Measurements from ENCODE around the gene ALX4.

The ALX4 gene

DNA sequence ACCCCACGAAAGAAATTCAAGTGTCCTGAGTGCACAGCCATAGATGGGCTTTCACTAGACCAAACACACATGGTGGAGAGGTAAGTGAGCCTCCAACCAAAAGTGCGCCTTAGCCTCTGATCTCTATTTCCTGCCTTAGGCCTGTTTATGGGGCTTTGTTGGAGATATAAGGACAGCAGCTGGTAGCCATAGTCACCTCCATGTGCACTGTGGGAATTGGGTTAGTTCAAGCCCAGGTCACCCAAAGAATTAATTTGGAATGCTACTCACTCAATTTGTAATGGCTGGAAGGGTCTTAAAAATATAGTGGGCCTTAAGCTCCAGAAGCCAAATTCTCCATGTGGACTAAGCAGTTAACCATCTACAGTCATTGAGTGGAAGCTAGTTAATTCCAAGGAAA lies 73.6 kb downstream of the ALX4 start:
- H3K4me1 Mint-ChIP-seq = no peaks in the 10 kb centered on the region
- DNase-seq (no peak), ATAC-seq (no peak)
- H3K27ac Mint-ChIP-seq = no peak overlapping the region
- no peaks in the 10 kb centered on the region for H3K9me3 Mint-ChIP-seq
- H3K27me3 Mint-ChIP-seq = no peaks in the 10 kb centered on the region
- no peak overlapping the region for H3K4me3 Mint-ChIP-seq

DNA sequence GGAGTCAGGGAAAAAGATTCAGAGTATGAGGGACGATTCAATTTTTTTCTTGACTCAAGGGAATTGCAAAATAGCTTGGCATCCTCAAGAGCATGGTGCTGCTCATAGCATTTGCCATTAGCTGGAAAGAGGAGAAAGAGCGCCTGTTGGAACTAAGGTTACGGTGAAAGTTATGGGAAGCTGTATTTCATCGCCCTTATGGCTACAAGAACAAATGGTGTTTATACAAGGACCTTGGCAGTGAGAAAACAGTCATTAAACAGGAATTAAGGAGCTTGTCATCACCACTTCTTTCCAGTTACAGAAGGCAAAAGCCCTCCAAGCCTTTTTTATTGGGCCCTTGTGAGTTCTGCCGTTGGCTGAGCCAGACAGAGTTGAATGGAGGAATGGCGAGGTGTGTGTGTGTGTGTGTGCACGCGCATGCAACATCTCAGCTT lies 74.2 kb downstream of the ALX4 start:
- Mint-ChIP-seq H3K4me1 (no peaks in the 10 kb centered on the region), H3K9me3 (no peaks in the 10 kb centered on the region), H3K27ac (no peak overlapping the region), H3K4me3 (no peak overlapping the region), H3K27me3 (no peaks in the 10 kb centered on the region)
- ATAC-seq (no peak), DNase-seq (no peak)

DNA sequence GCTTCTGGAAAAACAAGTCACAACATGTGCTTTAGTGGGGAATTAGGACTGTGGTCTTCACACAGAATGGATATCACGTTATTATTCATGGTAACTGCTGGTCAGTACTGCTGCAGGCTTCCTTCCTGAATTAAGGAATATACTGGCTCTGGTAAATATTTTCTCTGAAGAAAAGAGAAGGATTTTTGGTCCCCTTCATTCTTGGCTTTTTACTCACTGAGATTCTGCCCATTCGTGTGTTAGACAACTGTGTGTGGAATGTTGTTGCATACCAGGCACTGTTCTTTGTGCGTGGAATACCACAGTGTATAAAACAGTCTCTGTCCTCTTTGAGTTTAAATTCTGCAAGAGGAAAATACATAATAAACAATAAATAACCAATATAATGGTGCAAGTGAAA lies 80.3 kb downstream of the ALX4 start:
- H3K4me3 Mint-ChIP-seq = no peak overlapping the region
- DNase-seq = no peak
- H3K4me1 Mint-ChIP-seq = peaks cover 5% of the 10 kb centered on the region
- H3K27me3 Mint-ChIP-seq = no peaks in the 10 kb centered on the region
- no peaks in the 10 kb centered on the region for H3K9me3 Mint-ChIP-seq
- no peak for ATAC-seq
- H3K27ac Mint-ChIP-seq = no peak overlapping the region

DNA sequence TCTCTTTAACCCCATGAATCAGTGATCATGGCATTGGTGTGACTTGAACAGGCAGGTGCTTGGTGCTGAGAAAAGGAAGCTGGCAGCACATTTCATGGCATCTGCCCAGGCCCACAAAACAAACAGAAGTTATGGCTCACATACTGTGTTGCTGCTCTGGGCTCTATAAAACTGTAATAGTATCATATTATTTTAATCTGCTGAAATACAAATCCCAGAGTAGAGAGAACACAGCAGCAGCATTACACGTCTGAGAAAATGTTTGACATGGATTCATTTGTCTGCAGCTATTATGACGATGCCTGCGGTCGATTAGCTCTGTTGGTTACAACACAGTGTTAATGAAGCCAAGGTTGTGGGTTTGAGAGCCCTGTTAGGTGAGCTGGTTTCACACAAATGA lies 80.8 kb downstream of the ALX4 start:
- H3K27me3 Mint-ChIP-seq = no peaks in the 10 kb centered on the region
- H3K9me3 Mint-ChIP-seq = no peaks in the 10 kb centered on the region
- ATAC-seq = no peak
- no peak for DNase-seq
- no peak overlapping the region for H3K4me3 Mint-ChIP-seq
- H3K4me1 Mint-ChIP-seq = peaks cover 5% of the 10 kb centered on the region
- no peak overlapping the region for H3K27ac Mint-ChIP-seq

DNA sequence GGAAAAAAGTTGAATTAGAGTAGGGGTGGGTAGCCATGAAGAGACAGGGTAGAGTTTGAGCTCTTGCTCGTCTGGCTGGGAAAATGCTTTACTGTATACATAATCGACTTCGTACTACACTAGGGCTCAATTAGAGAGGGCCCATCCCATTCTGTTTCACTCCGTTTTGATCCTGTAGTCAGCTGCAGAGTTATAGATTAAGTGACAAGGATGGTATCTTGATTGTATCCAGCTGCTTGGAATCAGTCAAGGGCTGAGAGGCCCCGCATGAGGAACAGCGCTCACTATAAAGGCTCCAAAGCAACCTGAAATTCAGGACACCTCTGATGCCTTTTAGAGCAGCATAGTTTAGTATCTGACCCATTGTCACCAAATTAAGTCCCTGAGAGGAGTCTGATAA lies 81.6 kb downstream of the ALX4 start:
- Mint-ChIP-seq H3K4me1 (peaks cover 5% of the 10 kb centered on the region), H3K27ac (no peak overlapping the region), H3K4me3 (no peak overlapping the region), H3K27me3 (no peaks in the 10 kb centered on the region), H3K9me3 (no peaks in the 10 kb centered on the region)
- DNase-seq (no peak), ATAC-seq (no peak)

DNA sequence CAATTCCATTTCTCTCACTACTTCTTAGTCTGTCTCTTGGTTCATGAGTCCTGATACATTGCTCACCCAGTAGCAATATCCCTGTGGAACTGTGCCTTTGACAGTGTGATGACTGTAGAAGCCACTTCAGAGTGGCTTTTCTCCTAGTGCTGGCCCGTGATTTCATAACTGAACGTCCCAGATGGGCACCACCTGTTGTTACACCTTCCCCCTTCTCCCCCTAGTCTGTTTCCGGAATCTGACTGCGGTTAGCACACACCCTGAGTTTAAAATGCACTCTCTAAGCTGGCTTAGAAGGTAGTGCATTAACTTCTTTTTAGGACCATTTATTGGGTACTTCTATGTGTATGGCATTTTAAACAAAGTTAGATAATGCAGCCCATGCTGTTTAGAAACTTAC lies 83.0 kb downstream of the ALX4 start:
- Mint-ChIP-seq H3K27ac (no peak overlapping the region), H3K4me3 (no peak overlapping the region), H3K27me3 (no peaks in the 10 kb centered on the region), H3K9me3 (no peaks in the 10 kb centered on the region), H3K4me1 (peaks cover 5% of the 10 kb centered on the region)
- DNase-seq (no peak), ATAC-seq (no peak)

DNA sequence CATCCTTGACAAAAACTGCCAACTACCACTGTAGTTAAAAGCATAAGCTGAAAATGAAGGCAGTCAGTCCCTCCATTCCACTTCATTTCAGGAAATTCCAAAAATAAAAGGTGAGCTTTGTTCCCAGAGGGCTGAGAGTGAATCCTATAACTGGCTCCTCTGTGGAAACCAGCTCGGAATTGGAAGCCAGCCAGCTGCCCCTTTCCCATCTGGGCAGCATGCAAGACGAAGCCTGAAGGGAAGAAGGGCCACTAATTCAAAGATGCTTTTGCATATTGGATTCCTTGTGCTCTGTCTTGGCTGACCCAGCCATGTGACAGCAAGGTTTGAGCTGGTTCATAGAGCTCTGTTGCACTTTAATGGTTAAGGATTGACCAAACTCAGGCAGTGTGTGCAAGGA lies 83.4 kb downstream of the ALX4 start:
- no peak for ATAC-seq
- DNase-seq = no peak

DNA sequence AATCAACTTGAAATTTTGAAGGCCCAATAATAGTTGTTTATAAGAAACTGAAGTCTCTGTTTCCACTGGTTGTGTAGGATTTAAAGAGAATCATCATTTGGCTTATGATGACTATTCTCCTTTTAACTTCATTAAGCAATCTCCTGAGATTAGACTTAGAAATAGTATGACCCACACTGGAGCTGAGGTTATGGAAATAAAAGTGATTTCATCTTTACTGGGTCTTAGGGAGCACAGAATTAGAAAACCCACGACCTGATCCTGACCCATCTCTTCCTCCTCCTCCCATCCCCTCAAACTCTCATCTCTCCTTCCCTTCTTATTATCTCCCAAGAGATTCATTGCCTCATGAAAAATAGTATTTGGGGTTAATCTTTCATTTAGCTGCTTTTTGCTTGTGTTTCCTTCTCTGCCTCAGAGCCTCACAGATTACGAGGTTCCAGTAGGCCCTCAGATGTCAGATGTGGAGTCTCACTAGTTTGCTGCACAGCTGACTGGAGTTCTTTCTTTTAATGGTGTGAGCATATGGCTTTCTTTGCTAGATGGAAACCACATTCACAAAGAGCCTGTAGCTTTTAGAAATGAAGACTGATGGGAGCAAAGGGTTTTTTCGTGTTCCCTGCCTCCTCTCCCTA lies 85.0 kb downstream of the ALX4 start:
- ATAC-seq (no peak), DNase-seq (no peak)
- no peaks in the 10 kb centered on the region for H3K9me3 Mint-ChIP-seq
- H3K4me3 Mint-ChIP-seq = no peak overlapping the region
- peaks cover 5% of the 10 kb centered on the region for H3K4me1 Mint-ChIP-seq
- no peaks in the 10 kb centered on the region for H3K27me3 Mint-ChIP-seq
- H3K27ac Mint-ChIP-seq = no peak overlapping the region

More for the DNA sequence above, 83.4 kb downstream of the ALX4 start:
- H3K9me3 Mint-ChIP-seq = no peaks in the 10 kb centered on the region
- H3K27me3 Mint-ChIP-seq = no peaks in the 10 kb centered on the region
- H3K4me1 Mint-ChIP-seq = peaks cover 5% of the 10 kb centered on the region
- no peak overlapping the region for H3K27ac Mint-ChIP-seq
- no peak overlapping the region for H3K4me3 Mint-ChIP-seq

DNA sequence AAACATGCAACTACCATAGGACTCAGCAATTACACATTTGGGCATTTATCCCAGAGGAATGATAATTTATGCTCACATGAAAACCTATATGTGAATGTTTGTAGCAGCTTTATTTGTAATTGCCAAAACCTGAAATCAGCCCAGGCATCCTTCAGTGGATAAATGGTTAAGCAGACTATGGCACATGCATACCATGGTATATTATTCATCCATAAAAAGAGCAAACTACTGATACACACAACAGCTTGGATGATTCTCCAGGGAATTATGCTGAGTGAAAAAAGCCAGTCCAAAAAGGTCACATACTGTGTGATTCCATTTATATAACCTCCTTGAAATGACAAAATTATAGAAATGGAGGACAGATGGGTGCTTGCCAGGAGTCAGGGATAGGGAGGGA lies 86.7 kb downstream of the ALX4 start:
- peaks cover 5% of the 10 kb centered on the region for H3K4me1 Mint-ChIP-seq
- H3K27me3 Mint-ChIP-seq = no peaks in the 10 kb centered on the region
- H3K27ac Mint-ChIP-seq = no peak overlapping the region
- H3K4me3 Mint-ChIP-seq = no peak overlapping the region
- DNase-seq = no peak
- ATAC-seq = no peak
- H3K9me3 Mint-ChIP-seq = no peaks in the 10 kb centered on the region

DNA sequence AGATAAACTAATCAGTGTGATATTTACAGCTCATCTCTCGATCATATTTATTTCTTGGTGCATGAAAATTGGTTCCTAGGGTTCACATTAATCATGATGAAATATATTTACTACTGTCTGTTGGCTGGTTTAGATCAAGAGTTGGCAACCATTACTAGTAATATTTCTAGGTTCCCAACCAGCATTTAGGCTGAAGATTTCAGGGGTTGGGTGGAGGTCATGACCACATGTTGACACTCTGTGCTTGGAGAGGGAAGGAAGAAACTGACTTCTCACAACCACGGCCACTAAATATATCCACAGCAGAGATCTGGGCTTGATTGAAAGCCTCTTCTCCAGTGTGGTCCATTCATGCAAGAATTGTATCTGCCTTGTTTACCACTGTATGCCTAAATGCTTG lies 87.9 kb downstream of the ALX4 start:
- no peak for ATAC-seq
- no peak overlapping the region for H3K4me3 Mint-ChIP-seq
- H3K27me3 Mint-ChIP-seq = no peaks in the 10 kb centered on the region
- H3K27ac Mint-ChIP-seq = no peak overlapping the region
- DNase-seq = no peak
- peaks cover 5% of the 10 kb centered on the region for H3K4me1 Mint-ChIP-seq
- H3K9me3 Mint-ChIP-seq = no peaks in the 10 kb centered on the region

DNA sequence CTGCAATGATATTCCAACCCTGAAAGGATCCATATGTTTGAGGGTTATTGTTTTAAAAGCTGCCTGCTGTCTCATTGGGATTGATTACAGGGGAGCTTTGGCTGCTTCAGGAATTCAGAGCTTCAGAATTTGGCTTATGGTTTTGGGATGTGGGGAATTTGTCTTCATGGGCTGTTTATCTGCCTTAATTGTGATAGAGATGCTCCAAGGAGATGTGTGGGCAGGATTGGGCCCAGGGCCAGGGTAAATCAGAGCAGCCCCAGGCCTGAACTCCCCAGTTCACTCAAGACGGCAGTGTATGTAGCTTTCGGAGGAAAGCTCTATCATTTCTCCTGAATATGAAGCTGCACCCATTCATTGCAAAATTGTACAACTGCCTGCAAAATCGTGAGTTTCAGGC lies 88.5 kb downstream of the ALX4 start:
- H3K27ac Mint-ChIP-seq = no peak overlapping the region
- no peaks in the 10 kb centered on the region for H3K9me3 Mint-ChIP-seq
- H3K4me1 Mint-ChIP-seq = peaks cover 5% of the 10 kb centered on the region
- H3K27me3 Mint-ChIP-seq = no peaks in the 10 kb centered on the region
- DNase-seq = no peak
- no peak for ATAC-seq
- no peak overlapping the region for H3K4me3 Mint-ChIP-seq

DNA sequence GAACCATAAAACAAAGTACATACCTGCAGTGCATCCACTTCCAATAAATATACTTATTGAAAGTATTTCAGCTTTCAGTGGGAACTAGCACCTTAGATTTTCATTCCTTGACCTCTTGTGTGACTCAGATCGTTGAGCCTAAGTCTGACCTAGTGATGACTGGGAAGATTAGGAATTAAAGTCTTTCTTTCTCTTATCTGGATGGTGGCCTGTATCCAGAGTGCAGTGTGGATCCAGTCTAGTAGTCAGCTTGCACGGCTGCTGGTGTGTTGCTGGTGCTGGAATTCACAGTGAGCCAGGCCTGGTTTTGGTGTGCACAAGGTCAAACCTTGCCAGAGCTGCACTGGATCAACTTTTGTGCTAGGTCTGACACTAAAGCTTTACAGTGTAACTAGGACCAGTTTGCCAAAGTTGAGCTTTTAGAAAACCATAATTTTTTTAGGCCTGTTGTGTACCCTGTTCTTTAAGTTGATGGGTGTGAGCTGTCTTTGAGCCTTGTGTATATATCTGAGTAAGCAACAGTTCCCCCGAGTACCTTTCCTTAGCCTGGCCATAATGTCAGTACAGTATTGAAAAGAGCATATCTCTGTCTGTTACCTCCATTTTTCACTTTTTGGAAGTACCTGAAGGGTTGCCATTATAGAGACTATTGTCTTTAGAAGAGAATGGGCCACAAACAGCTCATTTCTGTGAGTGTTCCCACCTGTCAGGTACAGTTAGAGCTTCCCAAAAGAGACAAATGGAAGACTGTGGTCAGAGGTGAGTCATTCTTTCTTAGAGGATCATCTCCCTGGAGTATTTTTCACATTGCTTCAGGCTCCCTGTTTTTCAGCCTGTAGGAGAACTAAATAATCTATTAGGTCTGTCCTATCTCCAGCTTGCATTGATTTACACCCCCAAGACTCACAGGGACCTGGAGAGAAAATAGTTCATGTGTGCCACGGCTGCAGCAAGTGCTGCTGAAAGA lies 89.8 kb downstream of the ALX4 start:
- ATAC-seq (no peak), DNase-seq (no peak)
- Mint-ChIP-seq H3K4me1 (peaks cover 3% of the 10 kb centered on the region), H3K9me3 (no peaks in the 10 kb centered on the region), H3K27me3 (no peaks in the 10 kb centered on the region), H3K27ac (no peak overlapping the region), H3K4me3 (no peak overlapping the region)

DNA sequence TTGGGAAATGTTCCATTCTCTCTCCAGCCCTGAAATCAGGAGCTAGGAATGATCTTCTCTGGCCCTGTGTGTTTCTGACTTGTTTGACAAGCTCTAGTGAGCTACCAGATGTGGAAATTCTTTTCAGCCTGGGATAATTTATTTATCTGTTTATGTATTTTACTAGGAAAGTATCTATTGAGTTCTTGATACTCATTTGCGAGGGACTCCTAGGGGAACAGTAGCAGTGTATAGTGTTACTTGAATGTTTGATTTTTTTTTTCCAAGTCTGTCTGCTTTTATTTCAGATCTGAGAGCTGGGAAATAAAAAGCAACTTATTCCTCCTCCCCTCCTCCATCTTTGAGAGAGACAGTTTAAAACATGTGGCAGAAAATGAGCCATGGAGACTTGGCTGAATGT lies 92.5 kb downstream of the ALX4 start:
- DNase-seq = no peak
- no peak for ATAC-seq
- Mint-ChIP-seq H3K27ac (no peak overlapping the region), H3K9me3 (no peaks in the 10 kb centered on the region), H3K4me1 (no peaks in the 10 kb centered on the region), H3K27me3 (no peaks in the 10 kb centered on the region), H3K4me3 (no peak overlapping the region)

DNA sequence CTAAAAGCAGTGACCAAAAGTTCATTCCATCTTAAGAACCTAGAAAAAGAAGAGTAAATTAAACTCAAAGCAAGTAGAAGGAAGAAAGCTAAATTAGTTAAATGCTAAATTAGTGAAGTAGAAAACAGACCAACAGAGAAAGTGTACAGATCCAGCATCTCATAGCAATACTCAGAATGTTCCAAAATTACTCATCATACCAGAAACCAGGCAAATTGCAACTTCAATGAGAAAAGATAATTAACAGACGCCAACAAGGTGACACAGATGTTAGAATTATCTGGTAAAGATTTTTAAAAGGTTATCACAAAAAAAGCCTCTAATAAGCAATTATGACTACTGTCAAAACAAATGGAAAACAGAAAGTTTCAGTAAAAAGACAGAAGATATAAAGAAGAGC lies 96.8 kb downstream of the ALX4 start:
- Mint-ChIP-seq H3K4me1 (no peaks in the 10 kb centered on the region), H3K27me3 (no peaks in the 10 kb centered on the region), H3K27ac (no peak overlapping the region), H3K9me3 (peaks cover 0 to 8% of the 10 kb centered on the region in 2 donors), H3K4me3 (no peak overlapping the region)
- no peak for ATAC-seq
- DNase-seq = no peak

DNA sequence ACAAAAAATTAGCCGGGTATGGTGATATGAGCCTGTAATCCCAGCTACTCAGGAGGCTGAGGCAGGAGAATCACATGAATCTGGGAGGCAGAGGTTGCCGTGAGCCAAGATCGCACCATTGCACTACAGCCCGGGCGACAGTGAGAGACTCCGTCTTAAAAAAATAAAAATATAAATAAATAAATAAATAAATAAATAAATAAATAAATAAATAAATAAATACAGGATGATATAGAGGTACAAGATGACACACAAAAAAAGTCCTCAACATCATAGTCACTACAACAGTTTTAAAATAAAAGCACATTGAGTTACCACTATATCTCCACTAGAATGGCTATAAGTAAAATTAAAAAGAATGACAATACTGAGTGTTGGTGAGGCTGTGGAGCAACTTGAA lies 97.8 kb downstream of the ALX4 start:
- Mint-ChIP-seq H3K4me3 (no peak overlapping the region), H3K4me1 (no peaks in the 10 kb centered on the region), H3K27me3 (no peaks in the 10 kb centered on the region), H3K27ac (no peak overlapping the region), H3K9me3 (peaks cover 0 to 8% of the 10 kb centered on the region in 2 donors)
- DNase-seq = no peak
- ATAC-seq = no peak
